MM.1S (cell line): ENCODE data around the gene IFI6.

Source experiments
- EZH2 ChIP-seq: fragments of 300-600 bp; sonication (generic); optimal IDR thresholded peaks from 2 replicates; pipeline ENCODE3; 2017; ENCODE audit warnings: low read depth, mild to moderate bottlenecking, antibody characterized with exemption, low read length, mixed read lengths
- TF ChIP-seq, protein P1 (sequence below): fragments of 300-600 bp; sonication (generic); IDR thresholded peaks from 2 replicates; pipeline ENCODE4 v1.5.1; 2016; ENCODE audit warnings: antibody characterized with exemption, low read length, mixed read lengths

DNA sequence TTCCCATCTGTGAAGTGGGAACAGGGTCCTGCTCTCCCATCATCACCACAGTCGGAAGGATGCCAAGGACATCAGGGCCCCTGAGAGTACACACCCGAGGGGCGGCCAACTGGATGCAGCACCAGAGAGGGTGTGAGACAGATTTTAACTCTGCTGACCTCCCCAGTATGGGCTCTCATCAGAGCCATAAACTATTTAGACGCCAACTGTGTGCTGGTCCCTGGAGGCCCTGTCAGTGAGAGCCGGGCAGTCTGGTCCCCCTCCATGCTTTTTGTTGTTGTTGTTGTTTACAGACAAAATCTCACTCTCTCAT, 38.7 kb downstream of the IFI6 start:
- TF ChIP-seq, protein P1, sequence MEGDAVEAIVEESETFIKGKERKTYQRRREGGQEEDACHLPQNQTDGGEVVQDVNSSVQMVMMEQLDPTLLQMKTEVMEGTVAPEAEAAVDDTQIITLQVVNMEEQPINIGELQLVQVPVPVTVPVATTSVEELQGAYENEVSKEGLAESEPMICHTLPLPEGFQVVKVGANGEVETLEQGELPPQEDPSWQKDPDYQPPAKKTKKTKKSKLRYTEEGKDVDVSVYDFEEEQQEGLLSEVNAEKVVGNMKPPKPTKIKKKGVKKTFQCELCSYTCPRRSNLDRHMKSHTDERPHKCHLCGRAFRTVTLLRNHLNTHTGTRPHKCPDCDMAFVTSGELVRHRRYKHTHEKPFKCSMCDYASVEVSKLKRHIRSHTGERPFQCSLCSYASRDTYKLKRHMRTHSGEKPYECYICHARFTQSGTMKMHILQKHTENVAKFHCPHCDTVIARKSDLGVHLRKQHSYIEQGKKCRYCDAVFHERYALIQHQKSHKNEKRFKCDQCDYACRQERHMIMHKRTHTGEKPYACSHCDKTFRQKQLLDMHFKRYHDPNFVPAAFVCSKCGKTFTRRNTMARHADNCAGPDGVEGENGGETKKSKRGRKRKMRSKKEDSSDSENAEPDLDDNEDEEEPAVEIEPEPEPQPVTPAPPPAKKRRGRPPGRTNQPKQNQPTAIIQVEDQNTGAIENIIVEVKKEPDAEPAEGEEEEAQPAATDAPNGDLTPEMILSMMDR, result no peak
- TF ChIP-seq EZH2, result no peak
